NB4 (cell line): Measurements from ENCODE around the gene LYSET.

Experiments
- CTCF ChIP-seq: IDR thresholded peaks from one replicate; pipeline ENCODE4 v1.5.1; 2012; ENCODE audit warnings: low read depth, low read length
- MYC ChIP-seq: IDR thresholded peaks from 2 replicates; pipeline ENCODE4 v1.6.1; 2011; ENCODE audit warnings: low read depth, low read length
- POLR2A ChIP-seq: IDR thresholded peaks from 2 replicates; pipeline ENCODE4 v1.6.1; 2011; ENCODE audit warnings: mild to moderate bottlenecking; ENCODE audit not compliant: insufficient read length; ENCODE audit errors: extremely low read depth
- TF ChIP-seq, protein P1 (sequence below): IDR thresholded peaks from 2 replicates; pipeline ENCODE4 v1.6.1; 2011; ENCODE audit warnings: low read depth, low read length

- no peak for TF ChIP-seq CTCF
- no peak for TF ChIP-seq MYC
- TF ChIP-seq POLR2A = no peak
- TF ChIP-seq, protein P1, sequence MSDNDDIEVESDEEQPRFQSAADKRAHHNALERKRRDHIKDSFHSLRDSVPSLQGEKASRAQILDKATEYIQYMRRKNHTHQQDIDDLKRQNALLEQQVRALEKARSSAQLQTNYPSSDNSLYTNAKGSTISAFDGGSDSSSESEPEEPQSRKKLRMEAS = no peak
These were observed 47.0 kb downstream of the LYSET start for GRCh38 chr14:93232159-93232558.
